HCT116 (cell line): ENCODE data around the gene GCC1. TPM values are rescaled to one million over a fixed set of nuclear protein-coding genes. Genes with fewer than 3 reads are reported as not detected.

ENCODE experiments used
- ATAC-seq: fragments of 200-7000 bp; cut with Tn5 transposase; 2 replicates; pipeline ENCODE4 v1.9.1; 2020; ENCODE audit warnings: mild to moderate bottlenecking, moderate library complexity
- BruUV-seq: library from RNA; stranded (reverse); fragments of 400-500 nt; replicated peaks from 2 replicates; lab custom pipeline; 2021; lab: Mats Ljungman, UMichigan
- CTCF ChIA-PET: fragments of 300-600 bp; sonication (Branson Sonifier 250); formaldehyde crosslinking; loops from one replicate; lab custom pipeline; 2021; ENCODE audit warnings: antibody characterized with exemption; lab: Charles Lee
- POLR2A ChIA-PET: fragments of 300-600, 350-600 bp; sonication (Branson Sonifier 250); formaldehyde crosslinking; loops from one replicate; lab custom pipeline; 2021; ENCODE audit warnings: antibody characterized with exemption; lab: Charles Lee
- RAD21 ChIA-PET, 2 experiments: fragments of 300-600 bp; sonication (Branson Sonifier 250); formaldehyde crosslinking; loops; one replicate each; lab custom pipeline; 2023; ENCODE audit warnings: low total read pairs in 2 of 2; ENCODE audit not compliant: uncharacterized antibody in 2 of 2, unreplicated experiment in 2 of 2, low non-redundant PET in 1 of 2; lab: Charles Lee
- DNase-seq: peaks from one replicate; pipeline ENCODE4 v3.0.0-alpha.2; 2010; ENCODE audit warnings: low read depth, low spot score
- H2AFZ ChIP-seq: fragments of 200-600 bp; shearing (Covaris generic), sonication (generic); 2 replicates; pipeline ENCODE4 v1.6.1; 2017; ENCODE audit warnings: low read depth, mixed run types, mixed read lengths, antibody characterized with exemption, low read length; ENCODE audit not compliant: poor library complexity, severe bottlenecking
- H3K27ac ChIP-seq: 2 replicates; pipeline ENCODE4 v1.5.1; 2012; ENCODE audit warnings: low read depth, low read length
- H3K27me3 ChIP-seq: fragments of 200-600 bp; sonication (generic); 2 replicates; pipeline ENCODE4 v1.6.1; 2016; ENCODE audit warnings: mixed run types, low read length, mixed read lengths; ENCODE audit not compliant: insufficient read depth
- H3K36me3 ChIP-seq, 2 experiments: fragments of 200-500 bp in 1 of 2; fragments of 200-600 bp in 1 of 2; sonication (Bioruptor generic) in 1 of 2; sonication (generic) in 1 of 2; 2 replicates each; pipeline versions ENCODE4 v1.5.1 to v1.6.1; 2014 to 2016; ENCODE audit warnings: low read length in 2 of 2, inconsistent platforms in 1 of 2, mixed read lengths in 1 of 2, mixed run types in 1 of 2; ENCODE audit not compliant: insufficient read depth in 2 of 2, control insufficient read depth in 1 of 2
- H3K4me1 ChIP-seq, 2 experiments: fragments of 200-600 bp in 1 of 2; sonication (generic) in 1 of 2; 2 replicates each; pipeline versions ENCODE4 v1.5.1 to v1.6.1; 2012 to 2017; ENCODE audit warnings: low read length in 2 of 2, inconsistent platforms in 1 of 2, mild to moderate bottlenecking in 1 of 2, mixed read lengths in 1 of 2, mixed run types in 1 of 2, moderate library complexity in 1 of 2; ENCODE audit not compliant: insufficient read depth in 2 of 2, control insufficient read depth in 1 of 2
- H3K4me2 ChIP-seq: fragments of 200-600 bp; sonication (generic); 2 replicates; pipeline ENCODE4 v1.6.1; 2017; ENCODE audit warnings: mixed run types, low read length, mixed read lengths
- H3K4me3 ChIP-seq, 2 experiments: fragments of 200-600 bp in 1 of 2; sonication (generic) in 1 of 2; replicated peaks in 1 of 2; 2 replicates each; pipeline ENCODE4 v1.5.1; 2011 to 2016; ENCODE audit warnings: low read length in 2 of 2, control low read depth in 1 of 2, low read depth in 1 of 2, mild to moderate bottlenecking in 1 of 2, mixed read lengths in 1 of 2, mixed run types in 1 of 2
- H3K79me2 ChIP-seq: fragments of 200-600 bp; sonication (generic); 2 replicates; pipeline ENCODE4 v1.6.1; 2017; ENCODE audit warnings: mild to moderate bottlenecking, mixed run types, low read length, moderate library complexity, mixed read lengths; ENCODE audit not compliant: insufficient read depth
- H3K9ac ChIP-seq: fragments of 200-600 bp; sonication (generic); 2 replicates; pipeline ENCODE4 v1.6.1; 2016; ENCODE audit warnings: low read length, mixed read lengths
- H3K9me2 ChIP-seq: fragments of 200-600 bp; sonication (generic), shearing (Covaris generic); 2 replicates; pipeline ENCODE4 v1.6.1; 2017; ENCODE audit warnings: mixed run types, mild to moderate bottlenecking, moderate library complexity; ENCODE audit not compliant: insufficient read depth
- H3K9me3 ChIP-seq, 2 experiments: fragments of 200-500 bp in 1 of 2; fragments of 200-600 bp in 1 of 2; sonication (Bioruptor generic) in 1 of 2; sonication (generic) in 1 of 2; 2 replicates each; pipeline ENCODE4 v1.6.1; 2014 to 2017; ENCODE audit warnings: low read length in 2 of 2, mixed read lengths in 2 of 2, inconsistent platforms in 1 of 2, low read depth in 1 of 2, mild to moderate bottlenecking in 1 of 2, mixed run types in 1 of 2, moderate library complexity in 1 of 2; ENCODE audit not compliant: control insufficient read depth in 1 of 2, insufficient read depth in 1 of 2
- H4K20me1 ChIP-seq: fragments of 200-600 bp; sonication (generic), shearing (Covaris generic); 2 replicates; pipeline ENCODE4 v1.6.1; 2017; ENCODE audit warnings: mixed run types, mild to moderate bottlenecking, moderate library complexity; ENCODE audit not compliant: insufficient read depth
- ATF3 ChIP-seq: IDR thresholded peaks from 2 replicates; pipeline ENCODE4 v1.6.1; 2012
- CBX3 ChIP-seq: IDR thresholded peaks from 2 replicates; pipeline ENCODE4 v1.6.1; 2012; ENCODE audit warnings: low read depth
- CEBPB ChIP-seq: IDR thresholded peaks from 2 replicates; pipeline ENCODE4 v1.6.1; 2012; ENCODE audit warnings: low read depth
- EGR1 ChIP-seq: IDR thresholded peaks from 2 replicates; pipeline ENCODE4 v1.6.1; 2012; ENCODE audit warnings: low read depth
- ELF1 ChIP-seq: IDR thresholded peaks from 2 replicates; pipeline ENCODE4 v1.6.1; 2012; ENCODE audit warnings: low read depth, borderline replicate concordance
- EZH2 ChIP-seq: fragments of 200-600 bp; sonication (generic); IDR thresholded peaks from 2 replicates; pipeline ENCODE4 v1.6.1; 2017; ENCODE audit warnings: antibody characterized with exemption, mixed run types
- EZH2phosphoT487 ChIP-seq: fragments of 200-600 bp; IDR thresholded peaks from 2 replicates; pipeline ENCODE4 v1.6.1; 2018; ENCODE audit warnings: antibody characterized with exemption, borderline replicate concordance
- JUND ChIP-seq: IDR thresholded peaks from 2 replicates; pipeline ENCODE4 v1.6.1; 2012
- MAX ChIP-seq: IDR thresholded peaks from 2 replicates; pipeline ENCODE4 v1.6.1; 2012
- SP1 ChIP-seq: IDR thresholded peaks from 2 replicates; pipeline ENCODE4 v1.6.1; 2012; ENCODE audit warnings: low read depth
- TCF7L2 ChIP-seq: IDR thresholded peaks from 2 replicates; pipeline ENCODE4 v1.7.0; 2011; ENCODE audit warnings: borderline replicate concordance, inconsistent platforms; ENCODE audit not compliant: insufficient read depth, insufficient read length; ENCODE audit errors: extremely low read depth
- ZBTB33 ChIP-seq: IDR thresholded peaks from 2 replicates; pipeline ENCODE4 v1.6.1; 2011; ENCODE audit warnings: mild to moderate bottlenecking, low read length, moderate library complexity; ENCODE audit not compliant: insufficient replicate concordance; ENCODE audit errors: extremely low read depth
- intact Hi-C: fragments of 100-400 bp; cut with micrococcal nuclease; formaldehyde crosslinking; loops from 2 replicates; pipeline ENCODE4 v1.10.0; 2022
- total RNA-seq: library from RNA; stranded (reverse); gene quantifications from one replicate; pipeline ENCODE4 v1.2.1, GENCODE V29; 2021; ENCODE audit not compliant: unreplicated experiment

Gene GCC1
- total RNA-seq, 1 experiment from 2014 or later = 17.9 TPM

- Histone ChIP-seq H3K9ac (no peak within 1 kb of the TSS), H3K79me2 (no peaks in the 10 kb centered on the region), H4K20me1 (no peaks in the 10 kb centered on the region), H3K4me2 (no peak within 1 kb of the TSS), H3K4me1 (no peaks in the 10 kb centered on the region), H3K9me2 (no peaks in the 10 kb centered on the region), H3K27me3 (peaks cover 91% of the 10 kb centered on the region), H2AFZ (no peak within 1 kb of the TSS), H3K36me3 (no peaks in the 10 kb centered on the region), H3K4me3 (no peak within 1 kb of the TSS), H3K27ac (no peak within 1 kb of the TSS), H3K9me3 (no peaks in the 10 kb centered on the region)
- ChIA-PET CTCF (interaction anchor here (1.0 kb wide), 1 partner anchor 11 kb away, joined by 3 read pairs; no protein-coding TSS in a partner anchor), POLR2A (no interaction called here), RAD21 (no interaction called here)
- intact Hi-C loops = no loop called here
- BruUV-seq = no TSS peak
- ATAC-seq (peak; percentile 38), DNase-seq (no peak)
- TF ChIP-seq ELF1 (no peak), TCF7L2 (no peak), CBX3 (no peak), MAX (no peak), ATF3 (no peak), EGR1 (no peak), EZH2 (no peak), CEBPB (no peak), EZH2phosphoT487 (no peak), SP1 (no peak), ZBTB33 (no peak), JUND (no peak)
Observed at GRCh38 chr7:127618042-127618441, 32.6 kb upstream of the GCC1 start, which contains the start of gene PAX4. Gene PAX4 (minus strand): TSS chr7:127618142. CDS start chr7:127615928, 2,214 bp downstream.
